NCI-H524 (cell line): Measurements from ENCODE around the gene ZNF618.
A peak's percentile ranks its signal among the peaks of the same experiment; 100 is the strongest.

Experiments
- DNase-seq, 2 experiments: peaks; one replicate each; lab custom pipeline; 2025; lab: John Stamatoyannopoulos, UW

Gene ZNF618

GRCh38 chr9:114098021-114098935, 222.2 kb downstream of the ZNF618 start:
- DNase-seq, result peak; percentile 70 to 74

- peak; percentile 98 for DNase-seq
These were observed 223.0 kb downstream of the ZNF618 start, which contains the start of gene KIF12 for GRCh38 chr9:114098936-114099668. TSS of gene KIF12 (minus strand) at chr9:114099292. CDS start at chr9:114099276, 16 bp downstream.

GRCh38 chr9:114099669-114100270, 223.7 kb downstream of the ZNF618 start:
- peak; percentile 91 for DNase-seq

- DNase-seq, result no peak
These were observed 224.4 kb downstream of the ZNF618 start for GRCh38 chr9:114100536-114100935.

- no peak for DNase-seq
These were observed 226.4 kb downstream of the ZNF618 start for GRCh38 chr9:114102484-114102883.

GRCh38 chr9:114105236-114105635, 229.1 kb downstream of the ZNF618 start:
- no peak for DNase-seq
